HepG2 (cell line): ENCODE data around the gene NOL8. TPM values are rescaled to one million over a fixed set of nuclear protein-coding genes. Genes with fewer than 3 reads are reported as not detected.

ENCODE experiments used
- FOXA3 ChIP-seq: IDR thresholded peaks from 2 replicates; pipeline ENCODE4 v1.6.1; 2016; ENCODE audit warnings: missing genetic modification reagents, missing compliant biosample characterization
- FOXO1 ChIP-seq: sonication (generic); formaldehyde crosslinking; IDR thresholded peaks from 2 replicates; pipeline ENCODE4 v1.4.0; 2020; ENCODE audit warnings: missing genetic modification reagents
- FUBP1 ChIP-seq: sonication (generic); formaldehyde crosslinking; IDR thresholded peaks from 2 replicates; pipeline ENCODE4 v1.5.1; 2020; ENCODE audit warnings: missing genetic modification reagents, mild to moderate bottlenecking, borderline replicate concordance
- HMG20B ChIP-seq: conservative IDR thresholded peaks from 2 replicates; pipeline ENCODE4 v1.6.1; 2016; ENCODE audit warnings: missing genetic modification reagents, missing compliant biosample characterization
- KAT2B ChIP-seq: fragments of 150-350 bp; IDR thresholded peaks from 2 replicates; pipeline ENCODE4 v1.6.1; 2014; ENCODE audit warnings: low read depth, low read length, borderline replicate concordance
- MEIS1 ChIP-seq: sonication (generic); formaldehyde crosslinking; IDR thresholded peaks from 2 replicates; pipeline ENCODE4 v1.9.0; 2021; ENCODE audit warnings: mild to moderate bottlenecking, missing genetic modification reagents, moderate library complexity, borderline replicate concordance
- MYNN ChIP-seq: sonication (generic); formaldehyde crosslinking; IDR thresholded peaks from 2 replicates; pipeline ENCODE4 v1.4.0; 2020; ENCODE audit warnings: mild to moderate bottlenecking, low read depth, missing genetic modification reagents
- RFXAP ChIP-seq: sonication (generic); formaldehyde crosslinking; IDR thresholded peaks from 2 replicates; pipeline ENCODE4 v1.4.0; 2020; ENCODE audit warnings: missing genetic modification reagents, borderline replicate concordance
- SATB2 ChIP-seq: sonication (generic); formaldehyde crosslinking; IDR thresholded peaks from 2 replicates; pipeline ENCODE4 v1.5.0; 2020; ENCODE audit warnings: missing genetic modification reagents
- SMAD9 ChIP-seq: sonication (generic); formaldehyde crosslinking; IDR thresholded peaks from 2 replicates; pipeline ENCODE4 v1.5.1; 2020; ENCODE audit warnings: mild to moderate bottlenecking, missing genetic modification reagents
- TBL1XR1 ChIP-seq: fragments of 150-350 bp; IDR thresholded peaks from 2 replicates; pipeline ENCODE4 v1.6.1; 2014; ENCODE audit warnings: borderline replicate concordance, low read length; ENCODE audit not compliant: partially characterized antibody
- TEAD2 ChIP-seq: sonication (generic); formaldehyde crosslinking; IDR thresholded peaks from 2 replicates; pipeline ENCODE4 v1.9.0; 2021; ENCODE audit warnings: missing genetic modification reagents
- TEF ChIP-seq: sonication (generic); formaldehyde crosslinking; IDR thresholded peaks from 2 replicates; pipeline ENCODE4 v1.5.0; 2020; ENCODE audit warnings: missing genetic modification reagents
- ZFP62 ChIP-seq: sonication (generic); formaldehyde crosslinking; IDR thresholded peaks from 2 replicates; pipeline ENCODE4 v1.4.0; 2020; ENCODE audit warnings: missing genetic modification reagents
- ZFY ChIP-seq: sonication (generic); formaldehyde crosslinking; IDR thresholded peaks from 2 replicates; pipeline ENCODE4 v1.4.0; 2020; ENCODE audit warnings: missing genetic modification reagents
- ZNF101 ChIP-seq: sonication (generic); formaldehyde crosslinking; IDR thresholded peaks from 2 replicates; pipeline ENCODE4 v1.4.0; 2020; ENCODE audit warnings: mild to moderate bottlenecking, low read depth, missing genetic modification reagents, borderline replicate concordance
- ZNF121 ChIP-seq: sonication (generic); formaldehyde crosslinking; IDR thresholded peaks from 2 replicates; pipeline ENCODE4 v1.5.0; 2020; ENCODE audit warnings: mild to moderate bottlenecking, missing genetic modification reagents
- ZNF569 ChIP-seq: sonication (generic); formaldehyde crosslinking; IDR thresholded peaks from 2 replicates; pipeline ENCODE4 v1.5.0; 2020; ENCODE audit warnings: mild to moderate bottlenecking, missing genetic modification reagents, moderate library complexity, borderline replicate concordance
- ZNF660 ChIP-seq: sonication (generic); formaldehyde crosslinking; IDR thresholded peaks from 2 replicates; pipeline ENCODE4 v1.5.1; 2020; ENCODE audit warnings: mild to moderate bottlenecking, low read depth, missing genetic modification reagents, borderline replicate concordance
- ZNF747 ChIP-seq: sonication (generic); formaldehyde crosslinking; IDR thresholded peaks from 2 replicates; pipeline ENCODE4 v1.8.1; 2023; ENCODE audit warnings: missing genetic modification reagents, mild to moderate bottlenecking, borderline replicate concordance
- ZNF768 ChIP-seq: sonication (generic); formaldehyde crosslinking; IDR thresholded peaks from 2 replicates; pipeline ENCODE4 v1.4.0; 2020; ENCODE audit warnings: missing genetic modification reagents
- ZNF781 ChIP-seq: sonication (generic); formaldehyde crosslinking; IDR thresholded peaks from 2 replicates; pipeline ENCODE4 v1.5.1; 2020; ENCODE audit warnings: borderline replicate concordance, mild to moderate bottlenecking, missing genetic modification reagents; ENCODE audit errors: not compliant biosample characterization
- ZNF839 ChIP-seq: sonication (generic); formaldehyde crosslinking; IDR thresholded peaks from 2 replicates; pipeline ENCODE4 v1.4.0; 2020; ENCODE audit warnings: missing genetic modification reagents, mild to moderate bottlenecking, borderline replicate concordance
- polyA plus RNA-seq, 8 experiments: library from polyadenylated mRNA; depleted of rRNA in 3 of 8; stranded (reverse) in 7 of 8; unstranded in 1 of 8; fragments of >200 nt; fragmentation: Illumina TruSeq in 4 of 8; extraction: Trizol in 4 of 8; gene quantifications; 2 replicates each; pipeline versions ENCODE4 v1.2.1 to v1.2.3, GENCODE V29; 2011 to 2016; ENCODE audit warnings: low read depth in 4 of 8, missing spikeins in 1 of 8, mixed read lengths in 1 of 8; ENCODE audit not compliant: insufficient read depth in 1 of 8
- total RNA-seq, 5 experiments: library from RNA; depleted of rRNA; stranded (reverse); fragments of >200 nt; fragmentation: Illumina TruSeq; extraction: Trizol; gene quantifications; 2 replicates each; pipeline ENCODE4 v1.2.3, GENCODE V29; 2016; ENCODE audit warnings: low read depth in 1 of 5
- TF ChIP-seq, protein P1 (sequence below): sonication (generic); formaldehyde crosslinking; IDR thresholded peaks from 2 replicates; pipeline ENCODE4 v1.5.0; 2020; ENCODE audit warnings: mild to moderate bottlenecking, missing genetic modification reagents

Gene NOL8
- total and polyA plus RNA-seq, 2 of the 13 experiments (the other 11 are each of a cell fraction or from before 2014, with no cell fraction given): 12.8 to 36.3 TPM

- TF ChIP-seq ZNF781 (CRISPR knock-in tag) (peak; percentile 84), SMAD9 (CRISPR knock-in tag) (no peak), ZNF660 (CRISPR knock-in tag) (no peak), TEAD2 (no peak), FOXA3 (CRISPR knock-in tag) (peak; percentile 54), FUBP1 (no peak), ZNF121 (CRISPR knock-in tag) (no peak), ZNF569 (CRISPR knock-in tag) (no peak), KAT2B (no peak), HMG20B (CRISPR knock-in tag) (peak; percentile 44), ZNF101 (no peak), FOXO1 (CRISPR knock-in tag) (peak; percentile 41; the same call in 1 of the 2 replicates), ZNF747 (CRISPR knock-in tag) (no peak), MYNN (CRISPR knock-in tag) (no peak), SATB2 (CRISPR knock-in tag) (no peak), ZFY (peak; percentile 44; the same call in 1 of the 2 replicates), TEF (CRISPR knock-in tag) (0 out of 2 replicates have a peak, but pooled peaks have one; percentile 8), MEIS1 (CRISPR knock-in tag) (peak; percentile 77; the same call in 1 of the 2 replicates), ZNF839 (CRISPR knock-in tag) (no peak), RFXAP (no peak; the same call in 1 of the 2 replicates), ZFP62 (CRISPR knock-in tag) (no peak), TBL1XR1 (no peak), ZNF768 (CRISPR knock-in tag) (peak; percentile 61; the same call in 1 of the 2 replicates)
- TF ChIP-seq, protein P1, sequence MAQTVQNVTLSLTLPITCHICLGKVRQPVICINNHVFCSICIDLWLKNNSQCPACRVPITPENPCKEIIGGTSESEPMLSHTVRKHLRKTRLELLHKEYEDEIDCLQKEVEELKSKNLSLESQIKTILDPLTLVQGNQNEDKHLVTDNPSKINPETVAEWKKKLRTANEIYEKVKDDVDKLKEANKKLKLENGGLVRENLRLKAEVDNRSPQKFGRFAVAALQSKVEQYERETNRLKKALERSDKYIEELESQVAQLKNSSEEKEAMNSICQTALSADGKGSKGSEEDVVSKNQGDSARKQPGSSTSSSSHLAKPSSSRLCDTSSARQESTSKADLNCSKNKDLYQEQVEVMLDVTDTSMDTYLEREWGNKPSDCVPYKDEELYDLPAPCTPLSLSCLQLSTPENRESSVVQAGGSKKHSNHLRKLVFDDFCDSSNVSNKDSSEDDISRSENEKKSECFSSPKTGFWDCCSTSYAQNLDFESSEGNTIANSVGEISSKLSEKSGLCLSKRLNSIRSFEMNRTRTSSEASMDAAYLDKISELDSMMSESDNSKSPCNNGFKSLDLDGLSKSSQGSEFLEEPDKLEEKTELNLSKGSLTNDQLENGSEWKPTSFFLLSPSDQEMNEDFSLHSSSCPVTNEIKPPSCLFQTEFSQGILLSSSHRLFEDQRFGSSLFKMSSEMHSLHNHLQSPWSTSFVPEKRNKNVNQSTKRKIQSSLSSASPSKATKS (CRISPR knock-in tag): peak; percentile 60; the same call in 1 of the 2 replicates
Measured at GRCh38 chr9:92325269-92325990, at the start of gene NOL8, which contains the start of gene CENPP (continued).
